Measurements from ENCODE around the gene TLNRD1.

Gene TLNRD1

GRCh38 chr15:81001152-81002008 lies 657 bp downstream of the TLNRD1 start:
- Histone ChIP-seq H3K4me1 (ENCODE audit: control insufficient read depth in 2 of 2, insufficient read depth in 2 of 2, low read length in 2 of 2) (peaks cover 16 to 20% of the 10 kb centered on the region in 2 donors), H3K9me3 (ENCODE audit: control insufficient read depth in 2 of 2, low read length in 2 of 2) (no peaks in the 10 kb centered on the region), H3K4me3 (ENCODE audit: low read length in 2 of 2) (peak overlapping the region; percentile 71 to 97), H3K36me3 (ENCODE audit: control insufficient read depth in 2 of 2, insufficient read depth in 2 of 2, low read length in 2 of 2) (peaks cover 3 to 7% of the 10 kb centered on the region in 2 donors), H3K27me3 (ENCODE audit: control insufficient read depth in 2 of 2, insufficient read depth in 2 of 2, low read length in 2 of 2) (no peaks in the 10 kb centered on the region), H3K27ac (ENCODE audit: low read depth in 2 of 2, low read length in 2 of 2) (peak overlapping the region; percentile 98 to 99), H3K9ac (ENCODE audit: low read depth in 1 of 2, low read length in 2 of 2) (peak overlapping the region; percentile 88 to 99)

DNA sequence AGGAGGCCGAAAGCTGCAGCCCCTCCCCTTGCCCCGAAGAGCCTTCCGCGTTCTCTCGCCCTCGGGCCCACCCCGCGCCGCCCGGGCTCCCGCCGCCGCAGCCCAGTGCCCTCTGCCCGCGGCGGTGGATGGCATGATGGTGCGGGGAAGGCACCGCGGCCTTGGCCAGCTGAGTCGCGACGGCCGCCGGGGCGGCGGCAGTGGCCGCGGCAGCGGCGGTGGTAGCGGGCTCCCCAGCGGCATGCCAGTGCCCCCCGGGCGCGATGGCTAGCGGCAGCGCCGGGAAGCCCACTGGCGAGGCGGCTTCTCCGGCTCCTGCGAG lies 1.2 kb downstream of the TLNRD1 start:
- peaks cover 16 to 20% of the 10 kb centered on the region in 2 donors for H3K4me1 ChIP-seq (ENCODE audit: control insufficient read depth in 2 of 2, insufficient read depth in 2 of 2, low read length in 2 of 2)
- H3K36me3 ChIP-seq (ENCODE audit: control insufficient read depth in 2 of 2, insufficient read depth in 2 of 2, low read length in 2 of 2): peaks cover 3 to 7% of the 10 kb centered on the region in 2 donors
- no peaks in the 10 kb centered on the region for H3K27me3 ChIP-seq (ENCODE audit: control insufficient read depth in 2 of 2, insufficient read depth in 2 of 2, low read length in 2 of 2)
- H3K9ac ChIP-seq (ENCODE audit: low read depth in 1 of 2, low read length in 2 of 2): peak overlapping the region; percentile 32 to 99
- peak overlapping the region; percentile 98 to 99 for H3K27ac ChIP-seq (ENCODE audit: low read depth in 2 of 2, low read length in 2 of 2)
- peak overlapping the region; percentile 71 to 97 for H3K4me3 ChIP-seq (ENCODE audit: low read length in 2 of 2)
- H3K9me3 ChIP-seq (ENCODE audit: control insufficient read depth in 2 of 2, low read length in 2 of 2): no peaks in the 10 kb centered on the region

DNA sequence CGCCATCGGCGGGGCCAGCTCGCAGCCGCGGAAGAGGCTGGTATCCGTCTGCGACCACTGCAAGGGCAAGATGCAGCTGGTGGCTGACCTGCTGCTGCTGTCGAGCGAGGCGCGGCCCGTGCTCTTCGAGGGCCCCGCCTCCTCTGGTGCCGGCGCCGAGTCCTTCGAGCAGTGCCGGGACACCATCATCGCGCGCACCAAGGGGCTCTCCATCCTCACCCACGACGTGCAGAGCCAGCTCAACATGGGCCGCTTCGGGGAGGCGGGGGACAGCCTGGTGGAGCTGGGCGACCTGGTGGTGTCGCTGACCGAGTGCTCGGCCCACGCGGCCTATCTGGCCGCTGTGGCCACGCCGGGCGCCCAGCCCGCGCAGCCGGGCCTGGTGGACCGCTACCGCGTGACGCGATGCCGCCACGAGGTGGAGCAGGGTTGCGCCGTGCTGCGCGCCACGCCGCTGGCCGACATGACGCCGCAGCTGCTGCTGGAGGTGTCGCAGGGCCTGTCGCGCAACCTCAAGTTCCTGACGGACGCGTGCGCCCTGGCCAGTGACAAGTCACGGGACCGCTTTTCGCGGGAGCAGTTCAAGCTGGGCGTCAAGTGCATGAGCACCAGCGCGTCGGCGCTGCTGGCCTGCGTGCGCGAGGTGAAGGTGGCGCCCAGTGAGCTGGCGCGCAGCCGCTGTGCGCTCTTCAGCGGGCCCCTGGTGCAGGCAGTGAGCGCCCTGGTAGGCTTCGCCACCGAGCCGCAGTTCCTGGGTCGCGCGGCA lies 1.8 kb downstream of the TLNRD1 start:
- H3K4me1 ChIP-seq (ENCODE audit: control insufficient read depth in 2 of 2, insufficient read depth in 2 of 2, low read length in 2 of 2): peaks cover 16 to 20% of the 10 kb centered on the region in 2 donors
- H3K27ac ChIP-seq (ENCODE audit: low read depth in 2 of 2, low read length in 2 of 2): peak overlapping the region; percentile 98 to 99
- peak overlapping the region in 1 of 2 donors; percentile 99 for H3K9ac ChIP-seq (ENCODE audit: low read depth in 1 of 2, low read length in 2 of 2)

GRCh38 chr15:81003097-81003350 lies 2.3 kb downstream of the TLNRD1 start:
- Histone ChIP-seq H3K36me3 (ENCODE audit: control insufficient read depth in 2 of 2, insufficient read depth in 2 of 2, low read length in 2 of 2) (peaks cover 3 to 7% of the 10 kb centered on the region in 2 donors), H3K4me3 (ENCODE audit: low read length in 2 of 2) (no peak overlapping the region), H3K9ac (ENCODE audit: low read depth in 1 of 2, low read length in 2 of 2) (no peak overlapping the region), H3K4me1 (ENCODE audit: control insufficient read depth in 2 of 2, insufficient read depth in 2 of 2, low read length in 2 of 2) (peaks cover 16 to 20% of the 10 kb centered on the region in 2 donors), H3K9me3 (ENCODE audit: control insufficient read depth in 2 of 2, low read length in 2 of 2) (no peaks in the 10 kb centered on the region), H3K27me3 (ENCODE audit: control insufficient read depth in 2 of 2, insufficient read depth in 2 of 2, low read length in 2 of 2) (no peaks in the 10 kb centered on the region), H3K27ac (ENCODE audit: low read depth in 2 of 2, low read length in 2 of 2) (no peak overlapping the region)

More for the DNA sequence above, 1.8 kb downstream of the TLNRD1 start:
- Histone ChIP-seq H3K9me3 (ENCODE audit: control insufficient read depth in 2 of 2, low read length in 2 of 2) (no peaks in the 10 kb centered on the region), H3K36me3 (ENCODE audit: control insufficient read depth in 2 of 2, insufficient read depth in 2 of 2, low read length in 2 of 2) (peaks cover 3 to 7% of the 10 kb centered on the region in 2 donors), H3K4me3 (ENCODE audit: low read length in 2 of 2) (peak overlapping the region; percentile 71 to 97), H3K27me3 (ENCODE audit: control insufficient read depth in 2 of 2, insufficient read depth in 2 of 2, low read length in 2 of 2) (no peaks in the 10 kb centered on the region)

GRCh38 chr15:81006124-81006523 lies 5.4 kb downstream of the TLNRD1 start:
- peaks cover 11 to 12% of the 10 kb centered on the region in 2 donors for H3K4me1 ChIP-seq (ENCODE audit: control insufficient read depth in 2 of 2, insufficient read depth in 2 of 2, low read length in 2 of 2)
- H3K27me3 ChIP-seq (ENCODE audit: control insufficient read depth in 2 of 2, insufficient read depth in 2 of 2, low read length in 2 of 2): no peaks in the 10 kb centered on the region
- no peaks in the 10 kb centered on the region for H3K9me3 ChIP-seq (ENCODE audit: control insufficient read depth in 2 of 2, low read length in 2 of 2)
- no peak overlapping the region for H3K27ac ChIP-seq (ENCODE audit: low read depth in 2 of 2, low read length in 2 of 2)
- peaks cover 3 to 7% of the 10 kb centered on the region in 2 donors for H3K36me3 ChIP-seq (ENCODE audit: control insufficient read depth in 2 of 2, insufficient read depth in 2 of 2, low read length in 2 of 2)
- H3K9ac ChIP-seq (ENCODE audit: low read depth in 1 of 2, low read length in 2 of 2): no peak overlapping the region
- no peak overlapping the region for H3K4me3 ChIP-seq (ENCODE audit: low read length in 2 of 2)

DNA sequence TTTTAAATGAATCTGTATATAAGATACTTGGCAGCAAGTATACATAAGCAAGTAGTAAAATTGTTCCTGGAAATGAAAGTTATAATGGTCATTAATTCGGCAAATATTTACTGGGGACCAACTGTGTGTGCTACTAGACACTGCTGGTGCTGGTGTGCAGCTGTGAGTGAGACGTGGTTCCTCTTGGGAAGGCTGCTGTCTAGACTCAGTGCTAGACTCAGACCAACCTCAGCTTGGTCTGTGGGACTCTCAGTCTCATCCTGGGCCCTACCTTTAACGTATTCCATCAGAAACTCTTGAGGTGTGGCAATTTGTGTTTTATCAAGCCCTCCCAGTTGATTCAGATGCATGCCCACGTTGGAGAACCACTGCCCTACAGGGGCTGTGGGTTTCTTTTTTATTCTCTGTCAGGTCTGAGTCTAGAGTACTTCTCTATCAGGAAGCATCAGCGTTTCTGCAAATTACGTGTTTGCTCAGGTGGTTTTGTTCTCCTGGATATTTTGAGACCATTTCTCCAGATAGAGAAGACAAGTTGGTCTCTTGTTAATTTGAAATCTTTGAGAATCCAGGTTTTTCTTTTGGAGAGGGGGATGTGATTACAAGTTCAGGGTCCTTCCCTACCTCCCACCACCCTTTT lies 6.8 kb downstream of the TLNRD1 start:
- Histone ChIP-seq H3K4me1 (ENCODE audit: control insufficient read depth in 2 of 2, insufficient read depth in 2 of 2, low read length in 2 of 2) (peaks cover 5 to 8% of the 10 kb centered on the region in 2 donors), H3K27me3 (ENCODE audit: control insufficient read depth in 2 of 2, insufficient read depth in 2 of 2, low read length in 2 of 2) (no peaks in the 10 kb centered on the region), H3K27ac (ENCODE audit: low read depth in 2 of 2, low read length in 2 of 2) (no peak overlapping the region), H3K36me3 (ENCODE audit: control insufficient read depth in 2 of 2, insufficient read depth in 2 of 2, low read length in 2 of 2) (peaks cover 3 to 7% of the 10 kb centered on the region in 2 donors), H3K4me3 (ENCODE audit: low read length in 2 of 2) (no peak overlapping the region), H3K9ac (ENCODE audit: low read depth in 1 of 2, low read length in 2 of 2) (no peak overlapping the region), H3K9me3 (ENCODE audit: control insufficient read depth in 2 of 2, low read length in 2 of 2) (no peaks in the 10 kb centered on the region)

- peaks cover 0 to 2% of the 10 kb centered on the region in 2 donors for H3K4me1 ChIP-seq (ENCODE audit: control insufficient read depth in 2 of 2, insufficient read depth in 2 of 2, low read length in 2 of 2)
Measured at GRCh38 chr15:81008312-81008711, 7.6 kb downstream of the TLNRD1 start.

GRCh38 chr15:81010086-81010485 lies 9.4 kb downstream of the TLNRD1 start:
- Histone ChIP-seq H3K9ac (ENCODE audit: low read depth in 1 of 2, low read length in 2 of 2) (no peak overlapping the region), H3K4me3 (ENCODE audit: low read length in 2 of 2) (no peak overlapping the region), H3K27me3 (ENCODE audit: control insufficient read depth in 2 of 2, insufficient read depth in 2 of 2, low read length in 2 of 2) (no peaks in the 10 kb centered on the region), H3K4me1 (ENCODE audit: control insufficient read depth in 2 of 2, insufficient read depth in 2 of 2, low read length in 2 of 2) (no peaks in the 10 kb centered on the region), H3K27ac (ENCODE audit: low read depth in 2 of 2, low read length in 2 of 2) (no peak overlapping the region), H3K9me3 (ENCODE audit: control insufficient read depth in 2 of 2, low read length in 2 of 2) (no peaks in the 10 kb centered on the region), H3K36me3 (ENCODE audit: control insufficient read depth in 2 of 2, insufficient read depth in 2 of 2, low read length in 2 of 2) (no peaks in the 10 kb centered on the region)

More at GRCh38 chr15:81008312-81008711, 7.6 kb downstream of the TLNRD1 start:
- no peaks in the 10 kb centered on the region for H3K27me3 ChIP-seq (ENCODE audit: control insufficient read depth in 2 of 2, insufficient read depth in 2 of 2, low read length in 2 of 2)
- peaks cover 0 to 7% of the 10 kb centered on the region in 2 donors for H3K36me3 ChIP-seq (ENCODE audit: control insufficient read depth in 2 of 2, insufficient read depth in 2 of 2, low read length in 2 of 2)
- H3K9ac ChIP-seq (ENCODE audit: low read depth in 1 of 2, low read length in 2 of 2): no peak overlapping the region
- no peaks in the 10 kb centered on the region for H3K9me3 ChIP-seq (ENCODE audit: control insufficient read depth in 2 of 2, low read length in 2 of 2)
- no peak overlapping the region for H3K4me3 ChIP-seq (ENCODE audit: low read length in 2 of 2)
- no peak overlapping the region for H3K27ac ChIP-seq (ENCODE audit: low read depth in 2 of 2, low read length in 2 of 2)

DNA sequence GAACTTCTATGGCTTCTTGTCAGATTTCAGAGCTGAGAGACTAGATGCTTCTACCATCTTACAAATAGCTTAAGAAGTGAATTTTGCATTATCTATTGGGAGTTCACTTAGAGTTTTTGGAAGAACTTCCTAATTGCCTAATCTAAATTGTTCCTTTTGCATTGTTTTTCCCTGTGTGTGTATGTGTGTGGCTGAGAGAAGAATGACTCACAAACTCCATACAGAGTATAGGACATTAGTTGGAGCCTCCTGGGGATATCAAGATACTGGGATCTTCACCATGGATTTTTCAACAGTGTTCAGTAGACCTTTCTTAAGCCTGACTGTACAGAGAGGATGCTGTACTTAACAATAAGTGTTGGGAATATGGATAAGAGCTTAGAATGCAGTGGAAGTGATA lies 10.9 kb downstream of the TLNRD1 start:
- Histone ChIP-seq H3K9ac (ENCODE audit: low read depth in 1 of 2, low read length in 2 of 2) (no peak overlapping the region), H3K4me1 (ENCODE audit: control insufficient read depth in 2 of 2, insufficient read depth in 2 of 2, low read length in 2 of 2) (no peaks in the 10 kb centered on the region), H3K27me3 (ENCODE audit: control insufficient read depth in 2 of 2, insufficient read depth in 2 of 2, low read length in 2 of 2) (no peaks in the 10 kb centered on the region), H3K9me3 (ENCODE audit: control insufficient read depth in 2 of 2, low read length in 2 of 2) (no peaks in the 10 kb centered on the region), H3K27ac (ENCODE audit: low read depth in 2 of 2, low read length in 2 of 2) (no peak overlapping the region), H3K36me3 (ENCODE audit: control insufficient read depth in 2 of 2, insufficient read depth in 2 of 2, low read length in 2 of 2) (no peaks in the 10 kb centered on the region), H3K4me3 (ENCODE audit: low read length in 2 of 2) (no peak overlapping the region)

DNA sequence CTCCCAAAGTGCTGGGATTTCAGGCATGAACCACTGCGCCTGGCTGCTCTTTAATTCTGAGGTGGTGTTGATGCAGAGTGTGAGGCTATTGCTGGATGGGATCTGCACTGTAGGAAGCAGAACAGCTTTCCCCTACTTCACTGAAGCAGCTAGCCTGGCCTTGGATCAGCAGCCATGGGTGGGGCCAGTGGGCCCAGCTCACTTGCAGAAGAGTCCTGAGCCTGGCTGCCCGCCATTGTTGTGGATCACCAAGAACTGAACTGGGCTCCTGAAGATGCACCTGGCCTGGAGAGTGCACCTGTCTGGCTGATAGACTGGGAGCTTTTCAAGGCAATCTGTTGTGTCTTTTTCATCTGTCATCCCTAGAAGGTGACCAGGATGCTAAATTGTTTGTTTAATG lies 11.9 kb downstream of the TLNRD1 start:
- no peak overlapping the region for H3K27ac ChIP-seq (ENCODE audit: low read depth in 2 of 2, low read length in 2 of 2)

More for the DNA sequence above, 11.9 kb downstream of the TLNRD1 start:
- Histone ChIP-seq H3K9ac (ENCODE audit: low read depth in 1 of 2, low read length in 2 of 2) (no peak overlapping the region), H3K4me1 (ENCODE audit: control insufficient read depth in 2 of 2, insufficient read depth in 2 of 2, low read length in 2 of 2) (no peaks in the 10 kb centered on the region), H3K9me3 (ENCODE audit: control insufficient read depth in 2 of 2, low read length in 2 of 2) (no peaks in the 10 kb centered on the region), H3K27me3 (ENCODE audit: control insufficient read depth in 2 of 2, insufficient read depth in 2 of 2, low read length in 2 of 2) (no peaks in the 10 kb centered on the region), H3K4me3 (ENCODE audit: low read length in 2 of 2) (no peak overlapping the region), H3K36me3 (ENCODE audit: control insufficient read depth in 2 of 2, insufficient read depth in 2 of 2, low read length in 2 of 2) (no peaks in the 10 kb centered on the region)
